ENCODE data around the gene FAM107A.

DNA sequence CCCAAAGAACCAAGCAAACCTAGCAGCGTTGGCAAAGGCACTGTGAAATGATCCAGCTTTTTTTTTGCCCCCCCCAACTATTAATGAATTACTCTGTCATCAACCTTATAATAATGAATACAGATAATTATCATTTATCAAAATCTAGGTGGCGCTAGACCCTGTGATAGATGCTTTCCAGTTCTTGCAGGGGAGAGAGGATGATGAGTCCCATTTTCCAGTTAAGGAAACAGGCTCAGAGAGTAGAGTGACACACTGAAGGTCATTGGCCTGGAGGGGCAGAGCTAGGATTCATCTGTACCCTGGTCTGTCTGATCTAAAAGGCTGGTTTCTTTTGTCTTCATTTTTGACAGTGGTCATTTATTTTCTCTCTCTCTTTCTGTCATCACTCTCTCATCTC lies 45.2 kb downstream of the FAM107A start:
- TF ChIP-seq, protein P1, sequence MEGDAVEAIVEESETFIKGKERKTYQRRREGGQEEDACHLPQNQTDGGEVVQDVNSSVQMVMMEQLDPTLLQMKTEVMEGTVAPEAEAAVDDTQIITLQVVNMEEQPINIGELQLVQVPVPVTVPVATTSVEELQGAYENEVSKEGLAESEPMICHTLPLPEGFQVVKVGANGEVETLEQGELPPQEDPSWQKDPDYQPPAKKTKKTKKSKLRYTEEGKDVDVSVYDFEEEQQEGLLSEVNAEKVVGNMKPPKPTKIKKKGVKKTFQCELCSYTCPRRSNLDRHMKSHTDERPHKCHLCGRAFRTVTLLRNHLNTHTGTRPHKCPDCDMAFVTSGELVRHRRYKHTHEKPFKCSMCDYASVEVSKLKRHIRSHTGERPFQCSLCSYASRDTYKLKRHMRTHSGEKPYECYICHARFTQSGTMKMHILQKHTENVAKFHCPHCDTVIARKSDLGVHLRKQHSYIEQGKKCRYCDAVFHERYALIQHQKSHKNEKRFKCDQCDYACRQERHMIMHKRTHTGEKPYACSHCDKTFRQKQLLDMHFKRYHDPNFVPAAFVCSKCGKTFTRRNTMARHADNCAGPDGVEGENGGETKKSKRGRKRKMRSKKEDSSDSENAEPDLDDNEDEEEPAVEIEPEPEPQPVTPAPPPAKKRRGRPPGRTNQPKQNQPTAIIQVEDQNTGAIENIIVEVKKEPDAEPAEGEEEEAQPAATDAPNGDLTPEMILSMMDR (IDR thresholded peaks at IDR 0.05) = no peak
- TF ChIP-seq EP300 (IDR thresholded peaks at IDR 0.05) = no peak

Measured in esophagus muscularis mucosa (tissue), 3 donors.